ENCODE data around the gene ARHGEF4. TPM values are rescaled to one million over a fixed set of nuclear protein-coding genes. Genes with fewer than 3 reads are reported as not detected.

Gene ARHGEF4
- total and polyA plus RNA-seq, 10 of the 15 experiments (the other 5 are each of a cell fraction or from before 2014, with no cell fraction given): 0.02 to 0.24 (median 0.16) TPM; not detected in 6

GRCh38 chr2:130930740-130931659 is 94.3 kb downstream of the ARHGEF4 start:
- no peaks in the 10 kb centered on the region for H3K79me2 ChIP-seq (ENCODE audit: control insufficient read depth, insufficient read depth, low read length)
- H3K4me1 ChIP-seq (ENCODE audit: control insufficient read depth, insufficient read depth, low read length): no peaks in the 10 kb centered on the region
- ChIA-PET POLR2A (no interaction called here), CTCF (no interaction called here), RAD21 (ENCODE audit: unreplicated experiment) (no interaction called here), SMC1A (ENCODE audit: uncharacterized antibody, unreplicated experiment) (no interaction called here)
- FAIRE-seq: no peak
- 8% methylated on average over 12 of the region's 12 CpGs for WGBS (ENCODE audit: insufficient coverage, insufficient replicate concordance, low lambda C conversion rate, missing lambda C conversion rate)
- H3K36me3 ChIP-seq (ENCODE audit: control insufficient read depth in 2 of 2, insufficient read depth in 2 of 2, low read length in 1 of 2): no peaks in the 10 kb centered on the region
- no peak overlapping the region for H3K27ac ChIP-seq (ENCODE audit: control insufficient read depth, insufficient read depth)
- H3K4me3 ChIP-seq: no peak overlapping the region
- no peaks in the 10 kb centered on the region for H4K20me1 ChIP-seq (ENCODE audit: control insufficient read depth, insufficient read depth)
- H3K9me3 ChIP-seq (replicated peaks; ENCODE audit: control insufficient read depth, insufficient read depth, low read length): no peaks in the 10 kb centered on the region
- H3K27me3 ChIP-seq (replicated peaks in 1 of 2; ENCODE audit: control insufficient read depth in 2 of 2, insufficient read depth in 2 of 2, low read length in 1 of 2): no peaks in the 10 kb centered on the region; a peak in 1 of 4 replicates
- no peak overlapping the region for H3K4me2 ChIP-seq (ENCODE audit: control insufficient read depth, insufficient read depth)
- DNase-seq (ENCODE audit: low read depth, low spot score): no peak
- no peak for ATAC-seq
- H2AFZ ChIP-seq (ENCODE audit: control insufficient read depth, low read depth, low read length): no peak overlapping the region
- in situ Hi-C loops (cut with MboI): no loop called here
- intact Hi-C loops (cut with micrococcal nuclease; ENCODE audit: unreplicated experiment): no loop called here
- BruUV-seq (replicated peaks): no TSS peak
- 0 out of 2 replicates have a peak, but pooled peaks have one; percentile 16 for TF ChIP-seq NR2C1 (IDR thresholded peaks at IDR 0.05)
- TF ChIP-seq E4F1 (IDR thresholded peaks at IDR 0.05; ENCODE audit: borderline replicate concordance, partially characterized antibody): no peak
- no peak overlapping the region for H3K9ac ChIP-seq (ENCODE audit: control insufficient read depth, insufficient read depth, low read length)

- SMC1A ChIA-PET (ENCODE audit: uncharacterized antibody, unreplicated experiment): interaction anchor here (0.9 kb wide), 1 partner anchor 11 kb away, joined by 3 read pairs; no protein-coding TSS in a partner anchor
- Histone ChIP-seq H3K27ac (ENCODE audit: control insufficient read depth, insufficient read depth) (no peak overlapping the region), H3K9ac (ENCODE audit: control insufficient read depth, insufficient read depth, low read length) (no peak overlapping the region), H3K27me3 (replicated peaks in 1 of 2; ENCODE audit: control insufficient read depth in 2 of 2, insufficient read depth in 2 of 2, low read length in 1 of 2) (no peaks in the 10 kb centered on the region), H3K36me3 (ENCODE audit: control insufficient read depth in 2 of 2, insufficient read depth in 2 of 2, low read length in 1 of 2) (no peaks in the 10 kb centered on the region), H3K4me2 (ENCODE audit: control insufficient read depth, insufficient read depth) (no peak overlapping the region), H4K20me1 (ENCODE audit: control insufficient read depth, insufficient read depth) (no peaks in the 10 kb centered on the region), H3K4me3 (no peak overlapping the region), H3K9me3 (replicated peaks; ENCODE audit: control insufficient read depth, insufficient read depth, low read length) (no peaks in the 10 kb centered on the region), H3K79me2 (ENCODE audit: control insufficient read depth, insufficient read depth, low read length) (no peaks in the 10 kb centered on the region), H2AFZ (ENCODE audit: control insufficient read depth, low read depth, low read length) (no peak overlapping the region), H3K4me1 (ENCODE audit: control insufficient read depth, insufficient read depth, low read length) (no peaks in the 10 kb centered on the region)
- ATAC-seq (no peak), FAIRE-seq (no peak), DNase-seq (ENCODE audit: low read depth, low spot score) (no peak)
- CTCF ChIA-PET: interaction anchor here (0.6 kb wide), 1 partner anchor 9 kb away, joined by 4 read pairs; no protein-coding TSS in a partner anchor
- in situ Hi-C loops (cut with MboI) (no loop called here), intact Hi-C loops (cut with micrococcal nuclease; ENCODE audit: unreplicated experiment) (no loop called here)
- 0% methylated on average over 2 of the region's 2 CpGs for WGBS (ENCODE audit: insufficient coverage, insufficient replicate concordance, low lambda C conversion rate, missing lambda C conversion rate)
- RAD21 ChIA-PET (ENCODE audit: unreplicated experiment): no interaction called here
- BruUV-seq (replicated peaks): no TSS peak
- POLR2A ChIA-PET: no interaction called here
- TF ChIP-seq RBBP5 (conservative IDR thresholded peaks at IDR 0.05) (no peak), RAD51 (IDR thresholded peaks at IDR 0.05) (no peak), SMAD5 (IDR thresholded peaks at IDR 0.05; ENCODE audit: low read depth) (no peak), ZBTB40 (IDR thresholded peaks at IDR 0.05; ENCODE audit: borderline replicate concordance) (no peak), SUPT20H (IDR thresholded peaks at IDR 0.05; ENCODE audit: borderline replicate concordance, control insufficient read depth, low read depth, low read length) (no peak)
Observed at GRCh38 chr2:130933501-130933900, 96.8 kb downstream of the ARHGEF4 start.
